Measurements from ENCODE around the gene UMAD1. TPM values are rescaled to one million over a fixed set of nuclear protein-coding genes. Genes with fewer than 3 reads are reported as not detected.

Gene UMAD1
- total RNA-seq, 4 donors from 2014 or later, result 39.4 to 46.4 (median 44.0) TPM

- 94% methylated on average over 5 of the region's 5 CpGs for WGBS, 2 donors
- H3K27ac ChIP-seq, result peak overlapping the region in 1 of 3 donors; percentile 11
- H3K36me3 ChIP-seq, result no peaks in the 10 kb centered on the region
- H3K27me3 ChIP-seq, result no peaks in the 10 kb centered on the region
- peaks cover 44 to 62% of the 10 kb centered on the region in 2 donors for H3K4me1 ChIP-seq
- no peak overlapping the region for H3K4me3 ChIP-seq (replicated peaks in 1 of 3)
- no peak for DNase-seq
- intact Hi-C loops (cut with DNase I), result no loop called here
- TF ChIP-seq CTCF (IDR thresholded peaks at IDR 0.05) (no peak), POLR2A (IDR thresholded peaks at IDR 0.05) (no peak)
- no peaks in the 10 kb centered on the region for H3K9me3 ChIP-seq
Measured at GRCh38 chr7:7768977-7769709, 128.6 kb downstream of the UMAD1 start.

DNA sequence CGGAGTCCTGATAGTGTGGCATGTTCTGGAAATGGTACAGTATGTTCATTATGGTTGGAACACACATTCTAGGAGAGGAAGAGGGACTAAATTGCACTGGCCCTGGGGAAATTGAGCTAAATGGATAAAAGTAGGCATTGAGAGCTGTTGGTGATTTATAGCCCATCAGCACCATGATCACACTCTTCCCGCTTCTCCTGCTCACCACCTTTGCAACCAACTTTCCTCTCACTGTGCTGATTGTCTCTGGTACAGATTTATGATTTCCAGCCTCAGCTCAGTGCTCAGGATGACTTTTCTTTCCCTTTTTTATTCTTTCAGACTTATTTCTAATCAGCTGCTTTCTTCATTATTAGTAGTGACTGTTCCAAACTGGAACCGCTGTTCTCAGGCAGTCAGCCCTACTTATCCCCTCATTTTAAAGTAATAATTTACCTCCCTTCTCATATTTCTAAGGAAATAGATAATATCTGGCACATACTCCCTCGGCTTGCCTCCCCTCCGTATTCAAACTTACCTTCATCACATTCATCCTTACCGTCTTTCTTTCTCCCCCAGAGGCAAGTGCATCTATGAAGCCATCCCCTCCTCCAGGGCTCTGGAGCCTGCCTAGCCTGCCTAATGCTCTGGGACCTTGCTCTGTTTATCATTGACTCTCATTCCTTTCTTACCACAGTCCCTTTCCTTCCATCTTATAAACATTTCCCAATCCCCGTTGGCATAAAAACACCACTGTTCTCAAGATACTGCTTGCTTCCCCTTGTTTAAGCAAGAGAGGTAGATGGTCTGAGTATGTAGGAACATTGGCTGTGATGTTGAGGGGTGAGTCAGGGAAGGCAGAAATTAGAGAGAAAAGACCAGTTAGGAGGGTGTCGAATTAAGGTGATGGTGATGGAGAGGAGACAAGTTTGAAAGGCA is 129.4 kb downstream of the UMAD1 start:
- no peaks in the 10 kb centered on the region for H3K27me3 ChIP-seq
- TF ChIP-seq CTCF (IDR thresholded peaks at IDR 0.05), result no peak
- no peak for TF ChIP-seq POLR2A (IDR thresholded peaks at IDR 0.05)
- H3K4me3 ChIP-seq (replicated peaks in 1 of 3), result no peak overlapping the region
- H3K4me1 ChIP-seq, result peaks cover 48 to 56% of the 10 kb centered on the region in 2 donors
- DNase-seq, result no peak
- intact Hi-C loops (cut with DNase I), result no loop called here
- no peak overlapping the region for H3K27ac ChIP-seq
- H3K36me3 ChIP-seq, result no peaks in the 10 kb centered on the region
- 91 to 94% methylated on average over 8 of the region's 8 CpGs for WGBS, 2 donors
- no peaks in the 10 kb centered on the region for H3K9me3 ChIP-seq

GRCh38 chr7:7771452-7771851 is 130.9 kb downstream of the UMAD1 start:
- Histone ChIP-seq H3K9me3 (no peaks in the 10 kb centered on the region), H3K27ac (peak overlapping the region in 2 of 3 donors; percentile 10 to 79), H3K4me3 (replicated peaks in 1 of 3) (no peak overlapping the region), H3K36me3 (no peaks in the 10 kb centered on the region), H3K27me3 (no peaks in the 10 kb centered on the region), H3K4me1 (peaks cover 40 to 41% of the 10 kb centered on the region in 2 donors)
- TF ChIP-seq CTCF (IDR thresholded peaks at IDR 0.05), result no peak
- no peak for TF ChIP-seq POLR2A (IDR thresholded peaks at IDR 0.05)
- no peak for DNase-seq
- intact Hi-C loops (cut with DNase I), result no loop called here

DNA sequence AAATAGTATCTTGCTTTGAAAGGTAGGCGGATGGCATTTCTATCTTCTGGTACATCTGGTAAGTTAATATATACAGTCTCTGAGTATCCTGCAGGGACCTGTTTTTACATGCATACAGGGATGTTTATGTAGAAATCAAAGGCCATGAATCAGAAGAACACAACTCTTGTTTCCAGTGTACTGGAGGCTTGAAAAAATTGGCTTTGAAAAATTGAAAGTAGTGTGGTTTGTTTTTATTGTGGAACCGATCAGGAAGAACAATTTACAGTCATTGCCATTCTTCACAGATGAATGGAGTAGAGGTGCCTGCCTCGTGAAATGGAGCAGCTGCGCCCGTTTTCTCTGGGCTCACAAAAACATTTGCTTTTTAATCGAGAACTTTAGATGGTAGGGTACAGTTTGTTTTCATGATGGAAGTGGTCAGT is 131.9 kb downstream of the UMAD1 start:
- H3K9me3 ChIP-seq, result no peaks in the 10 kb centered on the region
- peak; percentile 40 to 54 for DNase-seq
- H3K27me3 ChIP-seq, result no peaks in the 10 kb centered on the region
- H3K27ac ChIP-seq, result peak overlapping the region; percentile 46 to 79 (median 60)
- whole genome bisulfite sequencing, 2 donors, result 23 to 26% methylated on average over 6 of the region's 6 CpGs
- no peak overlapping the region for H3K4me3 ChIP-seq (replicated peaks in 1 of 3)
- TF ChIP-seq POLR2A (IDR thresholded peaks at IDR 0.05) (no peak), CTCF (IDR thresholded peaks at IDR 0.05) (no peak)
- H3K4me1 ChIP-seq, result peaks cover 37 to 40% of the 10 kb centered on the region in 2 donors
- intact Hi-C loops (cut with DNase I), result no loop called here
- no peaks in the 10 kb centered on the region for H3K36me3 ChIP-seq

Data from thyroid gland (tissue), 4 donors.